Left renal cortex interstitium (tissue), 4 donors: ENCODE data around the gene OXTR. TPM values are rescaled to one million over a fixed set of nuclear protein-coding genes. Genes with fewer than 3 reads are reported as not detected.
"Not testable (repeated sequence)": the region's sequence is repeated elsewhere in the genome, so short reads cannot be mapped to it uniquely, and the experiment has no call there.

Experiments used
- DNase-seq, 4 donors: peaks; one replicate each; pipeline ENCODE4 v3.0.0-alpha.2; 2013; ENCODE audit warnings: low read depth in 4 of 4, low spot score in 2 of 4, missing footprints in 1 of 4
- polyA plus RNA-seq, 4 donors: library from polyadenylated mRNA; unstranded; fragments of 120-200 nt; gene quantifications; one replicate each; pipeline ENCODE4 v1.2.1, GENCODE V29; 2013; ENCODE audit not compliant: insufficient read length in 4 of 4

The OXTR gene
- polyA plus RNA-seq, 4 donors = 0.72 to 2.1 (median 1.5) TPM

GRCh38 chr3:8722808-8723207 is 46.6 kb downstream of the OXTR start:
- DNase-seq = no peak

GRCh38 chr3:8715757-8716156 is 53.7 kb downstream of the OXTR start:
- not testable (repeated sequence) for DNase-seq

GRCh38 chr3:8713901-8714759 is 55.3 kb downstream of the OXTR start:
- no peak for DNase-seq

GRCh38 chr3:8712908-8713255 is 56.5 kb downstream of the OXTR start:
- no peak for DNase-seq

- DNase-seq = no peak
Observed at GRCh38 chr3:8712045-8712907, 57.1 kb downstream of the OXTR start.

GRCh38 chr3:8709801-8710507 is 59.5 kb downstream of the OXTR start:
- DNase-seq = no peak

- no peak for DNase-seq
Observed at GRCh38 chr3:8709287-8709686, 60.1 kb downstream of the OXTR start.

GRCh38 chr3:8705575-8705974 is 63.8 kb downstream of the OXTR start:
- DNase-seq = no peak

GRCh38 chr3:8702560-8702959 is 66.9 kb downstream of the OXTR start:
- no peak for DNase-seq

Other genes starting within 250 kb of the OXTR start
- gene SSUH2, start 124.8 kb downstream of the OXTR start, polyA plus RNA-seq = 1 to 10 TPM; 4.1 to 5.7 (median 4.7) TPM
- under 1 TPM; 0.43 to 0.86 (median 0.63) TPM for gene CAV3, start 35.8 kb downstream of the OXTR start, polyA plus RNA-seq
- gene RAD18, start 193.9 kb upstream of the OXTR start, polyA plus RNA-seq = 10 to 100 TPM; 10.7 to 12.1 (median 11.4) TPM